Hematopoietic multipotent progenitor cell treated with erythropoietin and hydrocortisone succinate and interleukin-3 and kit ligand, for 6 days (in vitro differentiated cells): Measurements from ENCODE around the gene RAPH1.

Experiments
- DNase-seq: peaks from one replicate; pipeline ENCODE4 v3.0.0-alpha.2; 2015

The RAPH1 gene, protein sequence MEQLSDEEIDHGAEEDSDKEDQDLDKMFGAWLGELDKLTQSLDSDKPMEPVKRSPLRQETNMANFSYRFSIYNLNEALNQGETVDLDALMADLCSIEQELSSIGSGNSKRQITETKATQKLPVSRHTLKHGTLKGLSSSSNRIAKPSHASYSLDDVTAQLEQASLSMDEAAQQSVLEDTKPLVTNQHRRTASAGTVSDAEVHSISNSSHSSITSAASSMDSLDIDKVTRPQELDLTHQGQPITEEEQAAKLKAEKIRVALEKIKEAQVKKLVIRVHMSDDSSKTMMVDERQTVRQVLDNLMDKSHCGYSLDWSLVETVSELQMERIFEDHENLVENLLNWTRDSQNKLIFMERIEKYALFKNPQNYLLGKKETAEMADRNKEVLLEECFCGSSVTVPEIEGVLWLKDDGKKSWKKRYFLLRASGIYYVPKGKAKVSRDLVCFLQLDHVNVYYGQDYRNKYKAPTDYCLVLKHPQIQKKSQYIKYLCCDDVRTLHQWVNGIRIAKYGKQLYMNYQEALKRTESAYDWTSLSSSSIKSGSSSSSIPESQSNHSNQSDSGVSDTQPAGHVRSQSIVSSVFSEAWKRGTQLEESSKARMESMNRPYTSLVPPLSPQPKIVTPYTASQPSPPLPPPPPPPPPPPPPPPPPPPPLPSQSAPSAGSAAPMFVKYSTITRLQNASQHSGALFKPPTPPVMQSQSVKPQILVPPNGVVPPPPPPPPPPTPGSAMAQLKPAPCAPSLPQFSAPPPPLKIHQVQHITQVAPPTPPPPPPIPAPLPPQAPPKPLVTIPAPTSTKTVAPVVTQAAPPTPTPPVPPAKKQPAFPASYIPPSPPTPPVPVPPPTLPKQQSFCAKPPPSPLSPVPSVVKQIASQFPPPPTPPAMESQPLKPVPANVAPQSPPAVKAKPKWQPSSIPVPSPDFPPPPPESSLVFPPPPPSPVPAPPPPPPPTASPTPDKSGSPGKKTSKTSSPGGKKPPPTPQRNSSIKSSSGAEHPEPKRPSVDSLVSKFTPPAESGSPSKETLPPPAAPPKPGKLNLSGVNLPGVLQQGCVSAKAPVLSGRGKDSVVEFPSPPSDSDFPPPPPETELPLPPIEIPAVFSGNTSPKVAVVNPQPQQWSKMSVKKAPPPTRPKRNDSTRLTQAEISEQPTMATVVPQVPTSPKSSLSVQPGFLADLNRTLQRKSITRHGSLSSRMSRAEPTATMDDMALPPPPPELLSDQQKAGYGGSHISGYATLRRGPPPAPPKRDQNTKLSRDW

GRCh38 chr2:203535078-203535783 lies at the start of gene RAPH1:
Gene RAPH1, minus strand, starts transcription at chr2:203535301. Its CDS starts 39,948 bp downstream, at chr2:203495353.
- peak; percentile 72 for DNase-seq

DNA sequence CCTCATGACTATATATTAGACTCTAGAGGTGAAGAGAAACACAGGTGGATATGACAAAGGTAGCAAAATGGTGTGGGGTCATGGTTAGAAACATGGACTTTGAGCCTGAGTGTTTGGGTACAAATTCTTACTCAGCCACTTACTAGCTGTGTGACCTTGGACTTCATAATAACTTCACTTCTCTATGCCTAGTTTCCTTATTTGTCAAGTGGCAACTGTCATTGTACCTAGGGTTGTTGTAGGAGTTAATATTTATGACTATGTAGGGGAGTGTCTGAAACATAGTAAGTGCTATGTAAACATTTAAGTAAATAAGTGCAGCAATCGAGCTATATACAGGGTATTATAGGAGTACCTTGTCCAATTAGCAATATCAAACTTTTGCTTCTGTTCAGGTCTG lies 49.7 kb upstream of the RAPH1 start:
- no peak for DNase-seq

- no peak for DNase-seq
These were observed 48.6 kb upstream of the RAPH1 start for GRCh38 chr2:203583701-203584100.

DNA sequence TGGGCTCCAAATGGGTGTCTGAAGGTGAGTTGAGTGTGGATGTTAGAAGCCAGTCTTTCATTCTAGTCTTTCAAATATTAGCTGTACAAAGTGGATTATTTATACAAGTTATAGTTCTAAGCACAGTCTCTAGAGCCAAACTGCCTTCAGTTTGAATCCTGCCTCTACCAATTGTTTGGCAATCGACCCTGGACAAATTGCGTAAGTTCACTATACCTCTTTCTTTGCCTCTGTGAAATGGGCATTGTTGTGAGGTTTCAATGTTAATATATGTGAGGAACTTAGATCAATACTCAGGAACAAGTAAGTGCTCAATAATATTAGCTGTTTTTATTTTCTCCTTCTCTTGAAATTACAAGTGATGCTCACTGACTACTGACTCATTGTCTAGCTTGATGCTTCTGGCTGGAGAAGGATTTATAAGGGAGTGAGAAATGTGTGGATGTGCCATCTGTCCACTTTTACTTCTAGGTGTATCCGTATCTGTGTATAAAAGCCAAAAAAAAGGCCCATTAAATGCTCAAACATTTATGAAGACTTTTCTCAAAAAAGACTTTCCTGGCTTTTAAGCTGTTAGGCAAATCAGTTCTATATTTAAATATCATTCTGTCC lies 48.1 kb upstream of the RAPH1 start:
- no peak for DNase-seq

- no peak for DNase-seq
These were observed 47.4 kb upstream of the RAPH1 start for GRCh38 chr2:203582468-203582867.

DNA sequence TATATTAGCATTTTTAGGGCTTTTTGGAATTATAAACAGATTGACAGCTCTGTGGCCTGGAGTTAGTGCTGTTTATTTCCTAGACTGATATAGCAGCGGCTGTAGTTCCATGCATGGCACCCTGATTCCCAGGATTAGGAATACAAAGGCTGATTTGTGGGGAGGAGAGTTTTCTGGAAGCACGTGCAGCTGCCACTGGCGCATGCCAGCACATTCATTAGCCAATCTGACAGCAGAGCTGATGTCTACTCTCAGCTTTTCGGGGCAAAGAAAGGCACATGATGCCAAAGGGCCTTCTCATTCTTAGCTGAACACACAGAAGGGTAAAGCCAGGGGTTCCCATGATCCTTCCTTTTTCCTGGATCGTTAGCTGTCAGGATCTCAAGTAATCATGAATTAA lies 45.7 kb upstream of the RAPH1 start:
- no peak for DNase-seq

GRCh38 chr2:203579730-203580129 lies 44.6 kb upstream of the RAPH1 start:
- DNase-seq = no peak

GRCh38 chr2:203578759-203579643 lies 43.9 kb upstream of the RAPH1 start:
- DNase-seq = peak; percentile 5

GRCh38 chr2:203574824-203575223 lies 39.7 kb upstream of the RAPH1 start:
- DNase-seq = no peak

- DNase-seq = no peak
These were observed 37.2 kb upstream of the RAPH1 start for GRCh38 chr2:203572316-203572715.

- no peak for DNase-seq
These were observed 34.7 kb upstream of the RAPH1 start for GRCh38 chr2:203569677-203570316.

DNA sequence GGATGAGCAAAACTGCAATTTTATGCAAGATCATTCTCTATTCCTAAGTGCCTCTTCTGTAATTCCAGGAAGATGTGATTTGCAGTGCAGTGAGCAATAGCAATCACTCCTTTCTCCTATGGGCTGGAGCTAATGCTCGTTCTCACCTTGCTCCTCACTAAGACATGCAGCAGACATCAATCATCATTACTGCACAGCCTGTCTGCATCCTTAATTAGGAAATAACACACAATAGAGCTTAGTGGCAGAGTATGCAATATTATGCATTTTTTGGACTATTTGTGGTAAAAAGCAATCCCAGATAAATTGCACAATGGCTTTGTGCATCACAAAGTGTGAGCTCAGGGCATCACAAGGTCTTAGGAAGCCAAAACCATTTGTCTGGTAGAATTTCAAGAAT lies 32.6 kb upstream of the RAPH1 start:
- no peak for DNase-seq

GRCh38 chr2:203566161-203566560 lies 31.1 kb upstream of the RAPH1 start:
- no peak for DNase-seq

DNA sequence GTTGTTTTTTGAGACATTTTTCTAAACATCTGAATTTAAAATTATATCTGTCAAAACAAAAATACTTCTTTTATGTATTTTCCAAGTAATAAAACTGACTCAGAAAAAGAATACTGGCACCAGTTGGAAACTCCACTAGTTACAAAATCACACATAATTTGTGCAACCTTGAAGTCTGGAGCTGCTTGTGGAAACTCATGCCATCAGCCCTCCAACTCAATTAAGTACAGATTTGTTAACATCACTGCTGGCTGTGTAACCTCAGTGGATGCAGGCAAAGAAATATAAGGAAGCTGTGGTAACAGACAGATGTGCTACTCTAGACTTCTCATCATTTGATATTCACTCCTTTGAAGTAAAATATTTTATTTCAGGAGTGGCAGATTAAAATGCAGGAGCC lies 30.0 kb upstream of the RAPH1 start:
- DNase-seq = no peak

GRCh38 chr2:203562268-203562667 lies 27.2 kb upstream of the RAPH1 start:
- no peak for DNase-seq

DNA sequence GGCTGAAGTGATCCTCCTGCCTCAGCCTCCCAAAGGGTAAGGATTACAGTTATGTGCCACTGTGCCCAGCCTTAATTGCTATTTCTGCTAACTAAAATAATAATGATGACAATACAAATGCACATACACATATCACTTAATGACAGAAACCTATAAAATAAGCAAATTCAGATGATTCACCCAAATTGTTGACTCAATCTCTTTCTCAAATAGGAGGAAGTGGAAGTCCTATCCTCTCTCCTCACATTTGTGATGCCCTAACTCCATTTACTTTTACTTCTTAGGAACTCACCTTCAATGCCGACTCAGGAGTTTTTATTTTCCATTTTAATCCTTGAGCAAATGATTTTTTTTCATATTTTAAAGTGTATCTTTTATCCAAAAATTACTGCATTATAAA lies 24.5 kb upstream of the RAPH1 start:
- DNase-seq = no peak

DNA sequence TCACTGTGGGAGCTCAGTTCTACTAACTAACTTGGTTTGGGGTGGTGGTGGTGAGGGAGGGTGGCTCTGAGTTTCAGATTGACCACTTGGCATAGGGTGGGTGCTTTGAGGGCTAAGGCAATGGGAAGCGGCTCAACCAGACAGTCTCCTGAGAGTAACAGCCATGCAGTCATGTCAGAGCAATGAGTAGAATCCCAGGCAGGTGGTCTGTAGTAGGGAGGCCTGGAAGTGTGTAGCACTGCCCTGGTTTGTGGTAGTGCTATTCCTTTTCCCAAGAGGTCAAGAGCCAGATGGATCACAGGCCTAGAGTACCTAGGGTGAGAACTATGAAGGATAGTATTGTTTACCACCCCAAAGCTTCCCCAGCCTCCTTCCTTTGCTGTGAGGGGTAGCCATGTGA lies 18.7 kb upstream of the RAPH1 start:
- no peak for DNase-seq

DNA sequence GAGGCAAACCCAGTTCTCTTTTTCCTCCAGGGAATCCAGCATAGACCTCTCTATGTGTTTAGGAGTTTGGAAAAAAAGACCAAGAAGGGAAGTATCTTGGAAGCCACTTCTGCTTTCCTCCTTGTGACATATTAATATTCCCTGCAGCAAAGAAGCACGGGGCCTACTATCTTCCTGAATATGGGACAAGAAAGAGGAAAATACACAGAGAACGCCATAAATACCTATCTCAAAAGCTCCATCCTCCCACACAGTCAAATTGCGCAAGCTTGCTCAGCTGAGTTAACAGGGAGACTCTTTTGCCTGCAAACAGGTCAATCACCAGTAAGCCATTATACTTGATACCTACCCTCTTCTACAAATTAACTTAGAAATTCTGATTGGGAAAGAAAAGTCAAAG lies 16.7 kb upstream of the RAPH1 start:
- no peak for DNase-seq

GRCh38 chr2:203550266-203550665 lies 15.2 kb upstream of the RAPH1 start:
- no peak for DNase-seq

GRCh38 chr2:203549406-203549805 lies 14.3 kb upstream of the RAPH1 start:
- DNase-seq = no peak

GRCh38 chr2:203548887-203549286 lies 13.8 kb upstream of the RAPH1 start:
- DNase-seq = no peak
